Smooth muscle cell (in vitro differentiated cells): ENCODE measurements around the gene TDRD9. TPM values are rescaled to one million over a fixed set of nuclear protein-coding genes. Genes with fewer than 3 reads are reported as not detected.

Experiments used
- DNase-seq: peaks from one replicate; lab custom pipeline; 2025; ENCODE audit not compliant: unreplicated experiment; lab: John Stamatoyannopoulos, UW
- H2AFZ ChIP-seq: fragments of 200-600 bp; sonication (generic); 2 replicates; pipeline ENCODE4 v1.6.0; 2016; ENCODE audit warnings: antibody characterized with exemption, low read depth, mild to moderate bottlenecking
- H3F3A ChIP-seq: fragments of 200-600 bp; sonication (generic); 2 replicates; pipeline ENCODE4 v1.6.0; 2017; ENCODE audit warnings: antibody characterized with exemption, low read depth
- H3K27ac ChIP-seq: fragments of 200-600 bp; sonication (generic); 2 replicates; pipeline ENCODE4 v1.5.1; 2016; ENCODE audit warnings: low read depth, mild to moderate bottlenecking
- H3K27me3 ChIP-seq: fragments of 200-600 bp; sonication (generic); 2 replicates; pipeline ENCODE4 v1.6.1; 2016; ENCODE audit warnings: low read depth, mild to moderate bottlenecking
- H3K36me3 ChIP-seq: fragments of 200-600 bp; sonication (generic); 2 replicates; pipeline ENCODE4 v1.5.1; 2016; ENCODE audit warnings: low read depth
- H3K4me1 ChIP-seq: fragments of 200-600 bp; sonication (generic); 2 replicates; pipeline ENCODE4 v1.5.1; 2016; ENCODE audit warnings: low read depth
- H3K4me2 ChIP-seq: fragments of 200-600 bp; sonication (generic); 2 replicates; pipeline ENCODE4 v1.6.0; 2016; ENCODE audit warnings: mild to moderate bottlenecking
- H3K4me3 ChIP-seq: fragments of 200-600 bp; sonication (generic); 2 replicates; pipeline ENCODE4 v1.5.1; 2016; ENCODE audit warnings: mild to moderate bottlenecking
- H3K79me2 ChIP-seq: fragments of 200-600 bp; sonication (generic); 2 replicates; pipeline ENCODE4 v1.6.0; 2016; ENCODE audit warnings: low read depth, mild to moderate bottlenecking
- H3K9ac ChIP-seq: fragments of 200-600 bp; sonication (generic); 2 replicates; pipeline ENCODE4 v1.6.0; 2016; ENCODE audit warnings: low read depth
- H3K9me3 ChIP-seq: fragments of 200-600 bp; sonication (generic); replicated peaks from 2 replicates; pipeline ENCODE4 v1.5.1; 2016; ENCODE audit warnings: low read depth
- H4K20me1 ChIP-seq: fragments of 200-600 bp; sonication (generic); 2 replicates; pipeline ENCODE4 v1.6.0; 2016; ENCODE audit warnings: low read depth
- WGBS: methylation state at CpG from one replicate; pipeline ENCODE4 v1.1.7; 2016; ENCODE audit warnings: low lambda C conversion rate; 5-methylcytosine and 5-hydroxymethylcytosine counted together
- polyA plus RNA-seq: library from polyadenylated mRNA; unstranded; fragments of >200 nt; fragmentation: Nextera tagmentation; extraction: Ambion mirVana; gene quantifications from 2 replicates; pipeline ENCODE4 v1.2.1, GENCODE V29; 2016
- total RNA-seq: library from RNA; depleted of rRNA; stranded (reverse); fragments of >200 nt; gene quantifications from 2 replicates; pipeline ENCODE4 v1.2.3, GENCODE V29; 2014
- TF ChIP-seq, protein P1 (sequence below): fragments of 200-600 bp; sonication (generic); IDR thresholded peaks from 2 replicates; pipeline ENCODE4 v1.5.1; 2017; ENCODE audit warnings: borderline replicate concordance, mild to moderate bottlenecking, antibody characterized with exemption; ENCODE audit not compliant: insufficient read depth, poor library complexity, severe bottlenecking

TDRD9 gene
- total and polyA plus RNA-seq, 2 experiments from 2014 or later, result 1.0 TPM; not detected in 1

DNA sequence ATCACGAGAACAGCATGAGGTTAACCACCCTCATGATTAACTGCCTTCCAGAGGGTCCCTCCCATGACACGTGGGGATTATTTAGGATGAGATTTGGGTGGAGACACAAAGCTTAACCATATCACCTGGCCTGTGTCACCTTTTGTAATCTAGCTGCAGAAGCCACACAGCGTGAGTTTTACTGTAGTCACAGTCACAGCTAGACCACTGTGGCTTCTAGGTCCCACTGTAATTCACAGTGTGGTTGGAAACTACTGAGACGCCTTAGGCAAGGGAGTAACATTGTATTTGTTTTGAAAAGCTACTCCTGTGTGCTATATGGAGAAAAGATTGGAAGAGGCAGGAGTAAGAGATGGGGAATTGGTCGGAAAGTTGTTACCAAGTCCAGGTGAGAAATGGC is 111.0 kb downstream of the TDRD9 start:
- Histone ChIP-seq H3K79me2 (no peaks in the 10 kb centered on the region), H3K27ac (no peak overlapping the region), H3K4me1 (no peaks in the 10 kb centered on the region), H3K27me3 (peaks cover 3% of the 10 kb centered on the region), H3K4me3 (no peak overlapping the region), H2AFZ (no peak overlapping the region), H3K4me2 (no peak overlapping the region), H3K9ac (no peak overlapping the region), H3F3A (no peaks in the 10 kb centered on the region), H3K9me3 (no peaks in the 10 kb centered on the region), H4K20me1 (no peaks in the 10 kb centered on the region), H3K36me3 (no peaks in the 10 kb centered on the region)
- TF ChIP-seq, protein P1, sequence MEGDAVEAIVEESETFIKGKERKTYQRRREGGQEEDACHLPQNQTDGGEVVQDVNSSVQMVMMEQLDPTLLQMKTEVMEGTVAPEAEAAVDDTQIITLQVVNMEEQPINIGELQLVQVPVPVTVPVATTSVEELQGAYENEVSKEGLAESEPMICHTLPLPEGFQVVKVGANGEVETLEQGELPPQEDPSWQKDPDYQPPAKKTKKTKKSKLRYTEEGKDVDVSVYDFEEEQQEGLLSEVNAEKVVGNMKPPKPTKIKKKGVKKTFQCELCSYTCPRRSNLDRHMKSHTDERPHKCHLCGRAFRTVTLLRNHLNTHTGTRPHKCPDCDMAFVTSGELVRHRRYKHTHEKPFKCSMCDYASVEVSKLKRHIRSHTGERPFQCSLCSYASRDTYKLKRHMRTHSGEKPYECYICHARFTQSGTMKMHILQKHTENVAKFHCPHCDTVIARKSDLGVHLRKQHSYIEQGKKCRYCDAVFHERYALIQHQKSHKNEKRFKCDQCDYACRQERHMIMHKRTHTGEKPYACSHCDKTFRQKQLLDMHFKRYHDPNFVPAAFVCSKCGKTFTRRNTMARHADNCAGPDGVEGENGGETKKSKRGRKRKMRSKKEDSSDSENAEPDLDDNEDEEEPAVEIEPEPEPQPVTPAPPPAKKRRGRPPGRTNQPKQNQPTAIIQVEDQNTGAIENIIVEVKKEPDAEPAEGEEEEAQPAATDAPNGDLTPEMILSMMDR, result no peak
- 82% methylated on average over 5 of the region's 5 CpGs for WGBS
- DNase-seq, result no peak

- 73% methylated on average over 5 of the region's 5 CpGs for WGBS
- Histone ChIP-seq H3F3A (no peaks in the 10 kb centered on the region), H3K9me3 (no peaks in the 10 kb centered on the region), H3K36me3 (no peaks in the 10 kb centered on the region), H3K4me2 (no peak overlapping the region), H3K79me2 (no peaks in the 10 kb centered on the region), H4K20me1 (no peaks in the 10 kb centered on the region), H3K27ac (no peak overlapping the region), H2AFZ (no peak overlapping the region), H3K4me1 (no peaks in the 10 kb centered on the region), H3K9ac (no peak overlapping the region), H3K27me3 (no peaks in the 10 kb centered on the region), H3K4me3 (no peak overlapping the region)
- TF ChIP-seq, protein P1, result no peak
- no peak for DNase-seq
Observed at GRCh38 chr14:104040539-104040938, 112.3 kb downstream of the TDRD9 start.

DNA sequence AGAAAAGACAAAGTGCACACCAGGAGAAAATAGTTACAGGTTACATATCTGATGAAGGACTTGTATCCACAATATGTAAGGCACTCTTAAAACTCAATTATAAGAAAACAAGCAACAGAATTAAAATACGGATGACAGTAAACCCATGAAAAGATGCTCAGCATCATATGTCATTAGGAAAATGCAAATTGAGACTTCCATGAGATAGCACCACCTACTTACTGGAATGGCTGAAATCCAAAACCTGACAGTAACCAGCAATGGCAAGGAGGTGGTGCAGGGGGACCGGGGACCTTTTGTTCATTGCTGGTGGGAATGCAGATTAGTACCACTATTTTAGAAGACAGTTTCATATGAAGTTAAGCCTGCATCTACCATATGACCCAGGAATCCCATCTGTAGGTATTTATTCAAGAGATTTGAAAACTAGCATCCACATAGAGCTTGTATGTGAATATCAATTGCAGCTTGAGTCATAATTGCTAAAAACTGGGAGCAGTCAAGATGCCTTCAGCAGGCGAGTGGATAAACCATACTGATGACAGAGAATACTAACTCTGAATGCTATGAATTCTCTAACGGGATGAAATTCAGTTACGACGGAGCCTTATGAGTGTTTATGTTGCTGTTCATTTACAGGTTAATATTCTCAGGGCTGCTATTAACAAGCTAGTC is 113.3 kb downstream of the TDRD9 start:
- Histone ChIP-seq H3K79me2 (no peaks in the 10 kb centered on the region), H3K36me3 (no peaks in the 10 kb centered on the region), H3K27ac (no peak overlapping the region), H2AFZ (no peak overlapping the region), H3K9ac (no peak overlapping the region), H3F3A (no peaks in the 10 kb centered on the region), H4K20me1 (no peaks in the 10 kb centered on the region), H3K9me3 (no peaks in the 10 kb centered on the region), H3K4me1 (no peaks in the 10 kb centered on the region), H3K4me3 (no peak overlapping the region), H3K27me3 (no peaks in the 10 kb centered on the region), H3K4me2 (no peak overlapping the region)
- TF ChIP-seq, protein P1, result no peak
- WGBS, result 94% methylated on average over 6 of the region's 6 CpGs
- DNase-seq, result no peak

DNA sequence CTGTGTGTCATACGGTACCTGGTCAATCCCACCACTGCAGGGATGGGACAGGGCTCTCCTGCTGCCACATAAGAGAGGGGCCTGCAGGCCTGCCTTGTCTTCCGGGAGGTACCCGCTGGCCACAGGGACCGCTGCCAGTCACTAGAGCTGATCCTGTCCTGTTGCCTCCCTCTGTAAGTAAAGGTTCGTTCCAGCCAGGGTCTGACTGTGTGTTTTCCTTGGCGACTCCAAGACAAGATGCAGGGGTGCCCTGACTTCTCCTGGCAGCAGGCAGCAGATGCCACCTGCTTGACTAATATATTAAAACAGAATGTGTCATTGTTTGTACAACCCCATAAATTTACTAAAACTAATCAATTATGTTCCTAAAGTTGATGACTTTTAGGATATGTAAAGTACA is 115.8 kb downstream of the TDRD9 start:
- Histone ChIP-seq H2AFZ (no peak overlapping the region), H3F3A (no peaks in the 10 kb centered on the region), H3K4me2 (no peak overlapping the region), H3K36me3 (no peaks in the 10 kb centered on the region), H3K79me2 (no peaks in the 10 kb centered on the region), H4K20me1 (no peaks in the 10 kb centered on the region), H3K27me3 (no peaks in the 10 kb centered on the region), H3K27ac (no peak overlapping the region), H3K4me1 (no peaks in the 10 kb centered on the region), H3K9me3 (no peaks in the 10 kb centered on the region), H3K4me3 (no peak overlapping the region), H3K9ac (no peak overlapping the region)
- 93% methylated on average over 6 of the region's 6 CpGs for WGBS
- TF ChIP-seq, protein P1, result no peak
- no peak for DNase-seq
